Left forelimb (tissue), 1 donor: ENCODE data around the gene GAD1.

ENCODE experiments used
- DNase-seq: peaks from one replicate; pipeline ENCODE4 v3.0.0-alpha.2; 2018; ENCODE audit warnings: low spot score

The GAD1 gene

DNA sequence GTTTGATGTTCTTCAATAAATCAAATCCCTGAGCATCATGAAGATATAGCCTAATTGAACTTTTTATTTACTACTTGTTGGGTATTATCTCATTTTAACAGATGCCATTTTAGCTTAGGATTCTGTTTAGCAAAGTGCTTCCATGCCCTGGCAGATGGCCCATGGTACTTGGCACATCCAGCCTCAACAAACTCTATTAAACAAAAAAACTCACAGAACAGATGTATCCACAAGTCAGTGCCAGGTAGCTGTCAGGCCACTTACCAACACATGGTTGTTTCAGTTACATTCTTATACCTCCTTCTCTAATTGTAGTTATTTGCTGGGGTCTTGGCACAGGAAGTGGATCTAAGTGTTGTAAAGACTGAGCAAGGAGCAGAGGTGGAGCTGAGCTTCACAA lies 29.6 kb downstream of the GAD1 start:
- DNase-seq, result no peak

DNA sequence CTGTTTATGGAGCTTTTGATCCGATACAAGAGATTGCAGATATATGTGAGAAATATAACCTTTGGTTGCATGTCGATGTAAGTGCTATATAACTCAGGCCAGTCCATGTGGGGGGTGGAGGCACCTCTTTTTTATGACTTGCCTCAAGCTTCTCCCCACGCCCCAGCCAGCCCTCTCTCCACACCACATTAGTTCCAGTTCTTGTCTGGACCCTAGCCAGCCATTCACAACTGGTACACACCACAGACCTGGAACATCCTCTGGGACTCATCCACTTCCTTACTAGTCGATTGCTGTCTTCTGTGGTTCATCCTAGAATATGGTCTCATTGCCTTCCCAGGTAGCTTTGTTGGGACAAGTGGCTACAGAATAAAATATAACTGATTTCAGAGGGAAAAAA lies 31.0 kb downstream of the GAD1 start:
- no peak for DNase-seq

DNA sequence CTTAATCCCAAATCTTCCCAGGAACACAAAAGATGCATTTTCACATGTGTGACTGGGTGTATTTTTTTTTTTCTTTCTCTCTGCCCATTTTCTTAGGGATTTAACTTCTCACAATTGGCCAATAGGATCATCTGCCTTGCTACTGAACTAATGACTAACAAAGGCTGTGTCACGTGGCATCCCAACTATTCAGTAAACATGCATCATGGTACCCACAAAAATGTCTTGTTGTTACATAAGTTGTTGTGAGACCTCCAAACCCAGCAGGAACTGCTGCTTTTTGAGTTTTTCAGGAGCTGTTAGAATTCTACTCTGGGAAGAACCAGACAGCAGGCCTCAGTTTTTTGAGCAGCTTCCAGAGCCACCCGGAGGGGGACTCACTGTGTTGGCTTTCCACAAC lies 31.9 kb downstream of the GAD1 start:
- no peak for DNase-seq

DNA sequence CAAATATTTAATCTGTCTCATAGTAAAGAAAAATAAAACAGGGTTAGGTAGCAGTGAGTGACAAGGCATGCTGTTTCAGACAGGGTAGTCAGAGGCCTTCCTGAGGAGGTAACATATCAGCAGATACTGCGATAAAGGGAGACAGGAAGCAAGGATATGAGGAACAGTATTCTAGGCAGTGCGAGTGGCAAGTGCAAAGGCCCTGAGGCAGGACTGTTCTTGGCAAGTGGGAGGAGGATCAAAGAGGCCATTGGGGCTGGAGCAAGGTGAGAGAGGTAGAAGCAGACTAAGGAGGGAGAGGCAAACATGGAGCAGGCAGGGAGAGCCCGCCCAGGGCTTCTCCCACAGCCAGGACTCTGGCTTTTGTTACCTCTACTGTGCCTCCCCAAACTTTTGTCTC lies 33.6 kb downstream of the GAD1 start:
- DNase-seq, result no peak

DNA sequence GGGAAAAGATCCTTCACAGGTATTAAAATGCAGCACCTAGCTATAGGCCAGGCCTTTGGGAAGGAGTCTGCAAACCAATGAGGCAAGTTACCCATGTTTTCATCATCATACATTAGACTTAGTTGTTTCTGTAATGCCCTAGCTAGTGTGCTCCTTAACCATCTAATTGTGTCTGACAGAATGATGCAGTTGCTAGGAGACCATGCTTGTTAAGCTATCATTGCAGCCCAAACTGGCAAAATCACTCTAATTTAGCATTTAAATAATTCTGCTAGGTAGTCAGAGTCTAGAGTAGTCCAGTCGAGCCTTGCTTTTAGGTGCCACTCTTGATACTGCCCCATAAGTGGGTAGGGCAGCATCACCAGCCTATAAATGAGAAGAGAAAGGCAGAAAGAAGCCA lies 34.9 kb downstream of the GAD1 start:
- DNase-seq, result no peak

DNA sequence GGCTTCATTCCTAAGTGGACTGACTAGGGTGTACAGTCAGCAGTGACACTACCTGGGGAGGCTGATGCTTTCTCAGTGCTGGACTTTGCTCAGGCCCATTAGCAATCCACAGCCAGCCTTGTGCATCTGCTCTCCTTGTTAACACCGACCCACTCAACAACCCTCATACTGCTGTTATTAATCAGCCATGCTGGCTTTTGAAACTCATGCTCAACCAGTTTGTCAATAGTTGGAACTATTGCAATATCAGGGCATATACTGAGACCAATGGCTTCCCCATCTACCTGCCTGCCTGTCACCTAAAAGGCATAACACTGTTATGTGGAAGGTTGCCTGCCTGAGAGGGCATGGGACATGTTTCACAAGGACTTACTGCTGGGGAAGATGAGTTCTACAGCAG lies 39.4 kb downstream of the GAD1 start:
- DNase-seq, result no peak

DNA sequence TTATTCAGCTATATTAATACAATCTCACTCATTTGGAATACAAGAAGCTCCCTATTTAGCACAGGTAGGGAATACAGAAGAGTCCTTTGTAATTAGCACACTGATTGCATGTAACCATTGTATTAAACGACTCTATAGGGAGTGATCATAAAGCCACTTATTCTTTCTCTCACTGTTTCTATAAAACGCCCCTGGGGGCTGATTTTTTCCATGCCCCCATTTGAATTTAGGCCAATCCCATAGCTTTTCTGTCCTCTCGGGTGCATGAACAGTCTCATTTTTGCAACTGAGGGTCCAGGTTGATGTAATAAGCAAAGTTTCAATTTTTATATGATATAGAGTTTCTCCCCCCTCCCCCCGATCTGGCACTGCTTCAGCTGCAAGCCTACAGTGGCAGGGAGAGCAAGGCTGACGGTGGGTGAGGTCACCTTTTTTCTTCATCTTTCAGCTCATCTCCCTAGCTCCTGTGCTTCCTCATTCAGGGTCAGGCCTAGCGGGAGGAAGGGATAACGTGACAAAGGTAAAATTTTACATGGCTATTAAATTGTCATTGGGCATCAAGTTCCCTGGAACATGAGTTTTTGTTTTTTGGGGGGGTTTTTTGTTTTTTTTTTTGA lies 45.7 kb downstream of the GAD1 start:
- DNase-seq, result no peak

DNA sequence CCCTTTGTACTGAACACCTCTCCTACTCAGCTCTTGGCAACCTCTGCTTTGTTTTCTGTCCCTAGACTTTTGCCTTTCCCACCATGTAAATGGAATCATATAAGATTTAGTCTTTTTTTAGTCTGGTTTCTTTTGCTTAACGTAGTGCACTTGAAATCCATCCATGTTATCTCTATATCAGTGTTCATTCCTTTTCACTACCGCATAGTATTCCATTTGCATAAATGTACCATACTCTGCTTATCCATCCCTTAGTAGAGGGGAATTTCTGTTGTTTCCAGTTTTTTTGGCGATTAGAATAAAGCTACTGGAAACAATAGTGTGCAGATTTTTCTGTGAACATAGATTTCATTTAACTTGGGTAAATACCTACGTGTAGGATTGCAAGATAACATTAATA lies 46.4 kb downstream of the GAD1 start:
- DNase-seq, result no peak

DNA sequence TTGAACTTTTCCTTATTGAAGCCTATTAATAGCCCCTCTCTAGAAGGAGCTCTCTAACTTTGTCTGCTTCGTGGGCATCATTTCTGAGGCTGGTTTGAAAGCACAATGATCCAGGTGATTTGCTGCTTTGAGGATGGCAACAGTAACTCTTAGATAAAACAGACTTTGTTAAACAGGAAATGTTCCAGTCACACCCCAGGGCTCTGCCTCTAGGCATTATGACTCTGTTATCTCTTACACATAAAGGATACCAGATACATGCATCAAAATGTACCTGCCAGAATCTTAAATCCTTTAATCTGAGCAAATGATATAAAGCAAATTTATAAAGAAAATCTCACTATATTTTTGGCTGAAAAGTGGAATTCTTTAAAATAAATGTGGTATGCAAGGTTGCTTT lies 52.3 kb downstream of the GAD1 start:
- no peak for DNase-seq

DNA sequence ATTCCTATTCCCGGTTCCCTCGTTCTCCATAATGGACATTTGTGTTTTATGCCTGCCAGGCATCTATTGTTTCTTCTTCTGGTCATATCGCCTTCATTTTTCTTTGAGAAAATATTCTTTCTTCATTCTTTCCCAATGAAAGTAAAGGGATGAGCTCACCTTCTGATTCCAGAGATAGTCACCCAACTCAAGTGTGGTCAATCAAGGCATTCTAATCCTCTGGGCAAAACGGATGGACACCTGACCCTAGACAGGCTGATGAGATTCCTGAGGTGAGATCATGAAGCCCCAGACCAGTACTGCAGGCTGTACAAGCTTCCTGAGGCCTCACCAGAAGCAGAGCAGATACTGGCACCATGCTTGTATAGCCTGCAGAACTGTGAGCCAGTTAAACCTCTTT lies 52.8 kb downstream of the GAD1 start:
- no peak for DNase-seq

DNA sequence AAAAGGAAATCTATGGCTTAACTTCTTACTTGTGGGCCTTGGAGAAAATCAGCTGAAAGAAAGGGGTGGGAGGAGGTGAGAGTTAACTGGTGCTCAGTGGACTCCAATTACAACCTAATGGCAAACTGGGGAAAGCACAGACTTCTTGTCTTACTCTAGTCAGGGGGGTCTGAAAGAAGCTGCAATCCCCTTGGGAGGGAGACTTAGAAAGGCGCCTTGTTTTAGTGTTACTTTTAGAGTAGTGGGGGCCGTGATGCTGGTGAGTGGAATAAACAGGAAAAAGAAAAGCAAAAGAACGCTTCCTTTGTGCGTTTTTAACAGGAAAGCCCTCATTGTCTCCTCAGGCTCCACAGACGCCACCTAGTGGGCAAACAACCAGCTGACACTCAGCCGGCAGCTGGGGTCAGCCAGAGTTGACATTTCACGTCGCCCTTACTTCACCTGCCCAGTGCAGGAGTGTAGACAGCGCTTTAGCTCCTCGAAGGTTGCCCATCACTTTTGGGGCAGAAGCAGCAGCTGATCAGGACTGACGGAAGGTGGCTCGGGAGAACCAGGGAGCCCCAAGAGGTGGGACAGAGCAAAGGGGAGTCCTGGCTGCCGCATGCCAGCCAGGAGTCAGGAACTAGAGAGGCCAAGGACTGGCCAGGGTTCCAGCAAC lies 56.5 kb downstream of the GAD1 start:
- peak; percentile 79 for DNase-seq

DNA sequence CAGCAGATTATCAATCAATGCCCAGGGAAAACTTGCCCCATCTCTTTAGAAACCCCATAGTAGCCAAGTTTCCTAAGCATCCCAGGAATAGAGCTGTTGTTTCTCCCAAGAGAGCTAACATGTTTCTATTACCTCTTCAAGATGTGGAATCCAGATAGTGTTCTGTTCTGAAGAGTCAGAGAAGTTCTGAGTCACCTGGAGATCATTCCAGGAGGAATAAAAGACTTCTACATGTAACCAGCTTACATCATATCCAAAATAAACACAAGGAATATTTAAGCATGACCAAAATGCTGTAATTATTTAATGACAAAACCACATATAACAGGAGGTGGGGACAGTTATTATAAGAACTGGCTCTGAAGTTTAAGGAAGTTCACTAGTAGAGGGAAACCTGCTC lies 61.4 kb downstream of the GAD1 start:
- no peak for DNase-seq

DNA sequence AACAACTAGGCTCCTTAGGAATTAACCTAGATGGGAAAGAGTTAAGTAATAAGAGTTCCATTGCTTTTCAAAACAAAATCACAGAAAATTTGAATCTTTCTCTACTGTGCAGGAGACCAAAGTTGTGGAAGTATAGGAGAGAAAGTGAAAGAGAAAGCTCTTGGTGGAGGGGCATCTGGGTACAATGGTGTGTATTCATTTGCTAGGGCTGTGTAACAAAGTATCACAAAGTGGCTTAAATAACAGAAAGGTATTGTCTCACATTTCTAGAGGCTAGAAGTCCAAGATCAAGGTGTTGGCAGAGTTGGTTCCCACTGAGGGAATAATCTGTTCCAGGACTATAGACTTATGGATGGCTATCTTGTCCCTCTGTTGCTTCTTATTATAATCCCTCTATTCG lies 61.8 kb downstream of the GAD1 start:
- no peak for DNase-seq

DNA sequence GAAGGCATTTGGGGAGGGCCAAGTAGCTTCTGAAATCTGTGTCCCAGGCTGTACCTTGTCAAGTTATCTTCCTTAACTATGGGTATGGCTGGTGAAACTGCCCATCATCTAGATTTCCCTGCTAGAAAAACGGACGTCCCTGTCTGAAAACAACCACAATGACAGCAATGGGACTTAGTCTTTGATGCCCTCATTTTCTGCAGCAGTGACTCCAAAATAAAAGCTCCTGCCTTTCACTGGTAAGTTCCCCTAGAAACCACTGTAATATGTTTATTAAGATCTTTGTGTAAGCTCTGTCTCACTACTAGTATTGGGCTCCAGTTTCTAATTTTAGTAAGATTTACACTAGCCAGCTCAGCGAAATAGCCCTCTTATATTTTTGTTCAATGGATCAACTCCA lies 65.2 kb downstream of the GAD1 start:
- DNase-seq, result no peak

DNA sequence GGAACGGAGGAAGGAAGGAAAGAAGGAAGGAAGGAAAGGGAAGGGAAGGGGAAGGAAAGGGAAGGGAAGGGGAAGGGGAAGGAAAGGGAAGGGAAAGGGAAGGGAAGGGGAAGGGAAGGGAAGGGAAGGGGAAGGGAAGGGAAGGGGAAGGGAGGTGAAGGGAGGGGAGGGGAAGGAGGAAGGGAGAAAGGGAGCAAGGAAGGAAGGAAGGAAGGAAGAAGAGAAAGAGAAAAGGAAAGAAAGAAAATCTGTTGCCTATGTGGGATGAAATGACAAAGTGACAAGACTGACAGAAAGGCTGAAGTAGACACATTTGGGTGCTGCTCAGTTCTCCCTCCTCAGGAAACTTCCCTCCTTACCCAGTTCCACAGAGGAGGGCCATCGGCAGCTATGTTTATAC lies 66.1 kb downstream of the GAD1 start:
- no peak for DNase-seq

DNA sequence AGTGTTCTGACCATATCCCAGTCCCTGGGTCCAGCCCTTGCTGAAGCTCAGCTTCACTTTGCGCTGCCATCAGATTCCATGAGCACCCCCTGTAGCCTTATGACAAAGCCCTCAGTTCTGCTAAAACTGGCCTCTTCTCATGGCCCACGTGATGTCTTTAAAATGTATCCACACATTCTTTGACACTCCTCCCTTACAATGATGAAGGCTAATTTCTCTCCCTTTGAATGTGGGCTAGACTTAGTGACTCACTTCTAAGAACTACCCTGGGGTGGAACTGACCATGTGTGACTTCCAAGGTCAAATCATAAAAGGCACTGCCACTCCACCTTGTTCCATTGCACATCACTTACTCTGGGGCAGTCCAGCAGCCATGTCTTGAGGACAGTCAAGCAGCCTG lies 67.0 kb downstream of the GAD1 start:
- DNase-seq, result no peak

DNA sequence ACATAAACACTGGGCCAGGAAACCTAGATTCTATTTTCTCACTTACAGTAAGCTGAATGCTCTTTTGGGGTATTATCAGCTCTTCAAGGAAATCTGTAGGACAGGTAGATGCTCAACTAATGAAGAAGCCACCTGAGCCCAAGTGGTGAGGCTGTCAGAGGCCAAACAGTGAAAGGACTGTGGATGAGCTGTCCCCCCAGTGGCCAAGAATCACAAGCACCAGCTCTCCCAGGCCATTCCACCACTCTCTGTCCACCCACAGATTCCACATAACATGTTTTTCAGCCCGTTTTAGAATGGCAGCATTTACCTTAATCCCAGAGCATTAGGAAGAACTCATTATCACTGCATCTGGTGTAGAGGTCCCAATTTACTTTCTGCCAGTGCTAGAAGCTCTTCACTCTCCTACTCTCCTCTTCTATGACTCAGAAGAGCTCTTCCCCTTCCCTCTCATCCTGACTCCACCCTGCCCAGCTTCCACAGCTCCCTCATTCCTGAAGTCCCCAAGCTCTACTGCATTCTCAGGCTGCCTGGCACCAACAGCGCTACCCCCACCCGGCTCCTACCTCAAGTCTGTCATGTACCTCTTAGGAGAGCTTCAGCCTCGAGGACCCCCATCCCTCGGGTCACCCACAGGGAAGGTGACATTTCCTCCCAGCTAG lies 68.6 kb downstream of the GAD1 start:
- no peak for DNase-seq

DNA sequence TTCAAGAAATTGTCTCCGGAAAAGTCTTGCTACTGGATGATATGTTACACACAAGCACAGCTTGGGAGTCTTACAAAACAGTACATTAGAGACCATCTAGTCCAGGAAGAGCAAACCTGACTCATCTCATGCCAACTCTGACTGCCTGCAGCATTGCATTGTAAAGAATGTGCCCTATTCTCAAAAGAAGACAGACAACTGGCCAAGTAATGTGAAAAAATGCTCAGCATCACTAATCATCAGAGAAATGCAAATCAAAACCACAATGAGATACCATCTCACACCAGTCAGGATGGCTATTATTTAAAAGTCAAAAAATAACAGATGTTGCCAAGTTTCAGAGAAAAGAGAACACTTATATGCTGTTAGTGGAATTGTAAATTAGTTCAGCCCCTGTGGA lies 69.7 kb downstream of the GAD1 start:
- no peak for DNase-seq

DNA sequence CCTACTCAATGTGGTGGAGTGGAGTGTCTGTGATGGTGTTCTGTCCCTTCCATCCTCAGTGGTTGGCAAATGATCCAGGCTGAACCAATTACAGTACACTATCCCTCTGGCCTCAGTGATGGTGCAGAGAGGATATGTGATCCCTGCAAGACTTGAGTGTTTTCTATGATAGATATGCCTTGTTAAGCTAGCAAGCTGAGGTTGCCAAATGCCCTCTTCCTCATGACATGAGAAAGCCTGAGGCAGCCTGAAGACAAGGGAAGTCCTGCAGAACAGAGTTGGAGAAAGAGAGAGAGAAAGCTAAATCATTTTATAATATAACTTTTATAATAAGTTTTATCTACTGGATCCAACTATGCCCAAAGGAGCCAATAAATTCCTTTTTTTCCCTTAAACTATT lies 70.8 kb downstream of the GAD1 start:
- no peak for DNase-seq

DNA sequence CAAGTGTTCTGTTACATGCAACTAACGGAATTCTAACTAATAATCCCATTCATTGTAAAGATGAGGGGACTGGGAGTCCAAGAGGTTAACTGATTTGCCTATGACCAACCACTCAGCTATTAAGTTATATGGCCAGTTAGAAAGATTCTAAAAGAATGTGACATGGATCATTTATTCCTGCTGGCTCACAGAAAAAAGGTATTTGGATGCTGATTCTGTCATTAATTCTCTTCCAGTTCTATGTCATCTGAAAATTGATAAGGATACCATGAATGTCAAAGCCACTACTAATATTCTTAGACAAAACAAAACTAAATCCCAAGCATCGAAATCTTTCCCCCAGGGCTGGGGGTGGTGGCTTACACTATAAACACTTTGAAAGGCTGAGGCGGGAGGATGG lies 71.2 kb downstream of the GAD1 start:
- DNase-seq, result no peak

DNA sequence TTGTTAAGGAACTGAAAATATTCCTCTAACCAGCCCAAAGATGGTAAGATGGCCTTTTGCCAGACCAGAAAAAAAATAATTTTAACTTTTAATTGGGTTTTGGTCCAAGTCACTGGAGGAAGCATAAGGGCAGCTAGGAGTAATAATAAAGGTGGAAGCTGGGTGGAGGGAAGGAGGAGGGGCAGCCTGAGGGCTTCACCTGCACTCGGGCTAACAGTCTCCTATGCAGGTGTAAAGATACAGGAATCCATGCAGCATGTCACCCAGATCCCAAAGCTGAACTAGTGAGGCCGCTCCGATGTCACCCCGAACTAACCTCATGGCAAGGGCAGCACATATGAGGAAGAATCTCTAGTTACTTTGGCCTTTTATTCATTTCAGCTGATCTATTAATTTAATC lies 75.2 kb downstream of the GAD1 start:
- DNase-seq, result no peak

DNA sequence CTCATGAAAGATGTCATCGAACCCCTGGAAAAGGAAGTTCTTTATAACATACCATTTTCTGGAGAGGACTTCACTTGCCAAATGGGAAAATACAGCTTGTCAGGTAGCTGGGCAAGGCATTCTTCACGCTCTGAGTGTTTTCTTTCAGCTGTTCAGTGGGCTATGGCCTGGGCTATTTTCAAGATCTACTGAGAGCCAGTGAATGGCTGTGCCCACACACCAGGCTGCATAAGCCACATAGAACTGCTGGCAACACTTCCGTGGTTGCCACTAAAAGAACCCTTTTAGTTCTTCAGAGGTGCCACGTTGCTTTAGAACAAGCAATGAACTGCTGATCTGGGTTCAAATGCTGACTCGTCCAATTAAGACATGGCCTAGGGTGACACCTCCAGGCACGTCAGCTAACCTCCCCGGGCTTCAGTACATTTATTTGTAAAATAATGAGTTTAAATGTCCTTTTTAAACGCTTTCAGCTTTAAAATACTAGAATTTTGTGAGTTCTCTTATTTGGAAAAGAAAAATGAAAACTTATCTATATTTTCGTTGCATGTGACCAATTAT lies 75.8 kb downstream of the GAD1 start:
- DNase-seq, result no peak

DNA sequence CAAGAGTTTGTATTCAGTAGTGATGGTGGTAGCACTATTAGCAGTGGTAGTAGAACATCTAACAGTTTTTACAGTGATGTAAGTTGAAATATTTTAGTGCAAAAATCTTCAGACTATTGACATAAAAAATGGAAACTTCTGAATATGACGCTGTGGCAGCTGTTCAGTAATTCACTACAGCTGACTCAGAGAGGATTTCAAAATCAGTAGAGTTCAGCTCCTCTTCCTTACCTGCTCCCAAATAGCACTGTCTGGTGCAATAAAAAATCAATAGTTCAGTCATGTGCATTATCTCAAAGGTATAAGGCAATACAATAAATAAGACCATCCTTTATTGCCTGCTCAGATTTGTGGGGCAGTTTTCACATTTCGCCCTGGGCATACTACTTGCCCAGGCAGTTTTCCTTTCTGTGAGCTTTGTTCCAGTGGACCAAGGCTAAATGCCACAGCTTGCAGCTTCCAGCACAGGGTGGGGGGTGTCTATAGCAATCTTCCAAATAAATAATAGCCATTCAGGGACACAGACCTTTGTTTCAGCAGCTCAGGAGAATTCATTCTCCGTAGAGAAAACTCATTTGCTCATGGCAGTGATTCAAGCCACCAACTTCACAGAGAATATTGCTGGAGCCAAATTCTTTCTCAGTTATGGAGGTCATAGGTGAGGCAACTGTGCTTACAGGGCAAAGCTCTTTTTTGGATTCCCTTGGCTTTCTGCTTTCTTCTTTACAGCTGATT lies 78.5 kb downstream of the GAD1 start:
- no peak for DNase-seq
